ENCODE data around the gene POLRMT. TPM values are rescaled to one million over a fixed set of nuclear protein-coding genes. Genes with fewer than 3 reads are reported as not detected.
A peak's percentile ranks its signal among the peaks of the same experiment; 100 is the strongest.
"Not testable (repeated sequence)": the region's sequence is repeated elsewhere in the genome, so short reads cannot be mapped to it uniquely, and the experiment has no call there.

The POLRMT gene
- total and polyA plus RNA-seq, 5 donors: 36.1 to 46.4 (median 44.8) TPM

GRCh38 chr19:605061-605971, 28.0 kb downstream of the POLRMT start:
- H3K9me3 ChIP-seq (ENCODE audit: control insufficient read depth, low read length); ATAC-seq; H3K27me3 ChIP-seq (ENCODE audit: control insufficient read depth, insufficient read depth); H3K27ac ChIP-seq (ENCODE audit: low read length); DNase-seq; H3K4me3 ChIP-seq (ENCODE audit: low read length); intact Hi-C loops (cut with DNase I); H3K4me1 ChIP-seq (ENCODE audit: control insufficient read depth, insufficient read depth, low read length): not testable (repeated sequence)
- WGBS: 88% methylated on average over 32 of the region's 34 CpGs

DNA sequence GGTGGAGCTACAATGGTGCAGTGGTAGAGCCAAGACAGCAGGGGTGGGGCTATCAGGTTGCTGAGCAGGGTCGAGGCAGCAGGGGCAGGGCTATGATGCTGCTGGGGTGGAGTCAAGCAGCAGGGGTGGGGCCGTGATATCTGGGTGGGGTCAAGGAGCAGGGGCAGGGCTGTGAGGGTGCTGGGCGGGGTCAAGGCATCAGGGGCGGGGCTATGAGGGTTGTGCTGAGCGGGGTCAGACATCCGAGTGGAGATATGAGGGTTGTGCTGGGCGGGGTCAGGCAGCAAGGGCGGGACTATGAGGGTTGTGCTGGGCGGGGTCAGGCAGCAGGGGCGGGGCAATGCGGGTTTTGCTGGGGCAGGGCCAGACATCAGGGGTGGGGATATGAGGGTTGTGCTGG, 29.0 kb downstream of the POLRMT start:
- DNase-seq: no peak
- intact Hi-C loops (cut with DNase I): no loop called here
- Histone ChIP-seq H3K9me3 (ENCODE audit: control insufficient read depth, low read length) (no peaks in the 10 kb centered on the region), H3K4me3 (ENCODE audit: low read length) (no peak overlapping the region), H3K27me3 (ENCODE audit: control insufficient read depth, insufficient read depth) (no peaks in the 10 kb centered on the region), H3K4me1 (ENCODE audit: control insufficient read depth, insufficient read depth, low read length) (no peaks in the 10 kb centered on the region), H3K27ac (ENCODE audit: low read length) (no peak overlapping the region)
- 88% methylated on average over 11 of the region's 11 CpGs for WGBS
- ATAC-seq: no peak

DNA sequence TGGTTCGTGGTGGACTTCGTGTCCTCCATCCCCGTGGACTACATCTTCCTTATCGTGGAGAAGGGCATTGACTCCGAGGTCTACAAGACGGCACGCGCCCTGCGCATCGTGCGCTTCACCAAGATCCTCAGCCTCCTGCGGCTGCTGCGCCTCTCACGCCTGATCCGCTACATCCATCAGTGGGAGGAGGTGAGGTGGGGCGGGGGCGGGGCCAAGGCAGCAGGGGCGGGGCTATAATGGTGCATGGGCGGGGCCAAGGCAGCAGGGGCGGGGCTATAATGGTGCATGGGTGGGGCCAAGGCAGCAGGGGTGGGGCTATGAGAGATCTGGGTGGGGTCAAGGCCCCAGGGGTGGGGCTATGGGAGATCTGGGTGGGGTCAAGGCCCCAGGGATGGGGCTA, 29.6 kb downstream of the POLRMT start:
- DNase-seq; H3K27me3 ChIP-seq (ENCODE audit: control insufficient read depth, insufficient read depth); H3K4me1 ChIP-seq (ENCODE audit: control insufficient read depth, insufficient read depth, low read length); intact Hi-C loops (cut with DNase I); ATAC-seq; H3K9me3 ChIP-seq (ENCODE audit: control insufficient read depth, low read length); H3K4me3 ChIP-seq (ENCODE audit: low read length); H3K27ac ChIP-seq (ENCODE audit: low read length): not testable (repeated sequence)
- WGBS: 95% methylated on average over 20 of the region's 20 CpGs

DNA sequence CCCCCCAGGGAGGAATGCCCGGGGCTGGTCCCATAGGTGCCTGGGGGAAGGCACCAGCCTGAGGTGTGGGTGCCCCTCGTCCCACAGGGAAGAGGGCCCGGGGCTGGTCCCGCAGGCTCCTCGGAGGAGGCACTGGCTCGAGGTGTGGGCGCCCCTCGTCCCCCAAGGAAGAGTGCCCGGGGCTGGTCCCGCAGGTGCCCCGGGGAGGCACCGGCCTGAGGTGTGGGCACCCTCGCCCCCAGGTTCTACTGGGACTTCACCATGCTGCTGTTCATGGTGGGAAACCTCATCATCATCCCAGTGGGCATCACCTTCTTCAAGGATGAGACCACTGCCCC, 30.1 kb downstream of the POLRMT start:
- ATAC-seq; H3K27ac ChIP-seq (ENCODE audit: low read length); DNase-seq; H3K27me3 ChIP-seq (ENCODE audit: control insufficient read depth, insufficient read depth); H3K9me3 ChIP-seq (ENCODE audit: control insufficient read depth, low read length); H3K4me3 ChIP-seq (ENCODE audit: low read length); intact Hi-C loops (cut with DNase I); H3K4me1 ChIP-seq (ENCODE audit: control insufficient read depth, insufficient read depth, low read length): not testable (repeated sequence)
- 90% methylated on average over 13 of the region's 13 CpGs for WGBS

GRCh38 chr19:602391-603301, 30.7 kb downstream of the POLRMT start:
- ATAC-seq (peak; percentile 57 to 63), DNase-seq (no peak)
- H3K27me3 ChIP-seq (ENCODE audit: control insufficient read depth, insufficient read depth): no peaks in the 10 kb centered on the region
- H3K4me1 ChIP-seq (ENCODE audit: control insufficient read depth, insufficient read depth, low read length): no peaks in the 10 kb centered on the region
- intact Hi-C loops (cut with DNase I): no loop called here
- no peaks in the 10 kb centered on the region for H3K9me3 ChIP-seq (ENCODE audit: control insufficient read depth, low read length)
- H3K4me3 ChIP-seq (ENCODE audit: low read length): no peak overlapping the region
- no peak overlapping the region for H3K27ac ChIP-seq (ENCODE audit: low read length)
- WGBS: 78% methylated on average over 35 of the region's 35 CpGs

GRCh38 chr19:601790-602189, 31.5 kb downstream of the POLRMT start:
- no peaks in the 10 kb centered on the region for H3K27me3 ChIP-seq (ENCODE audit: control insufficient read depth, insufficient read depth)
- no peak overlapping the region for H3K27ac ChIP-seq (ENCODE audit: low read length)
- H3K4me3 ChIP-seq (ENCODE audit: low read length): no peak overlapping the region
- intact Hi-C loops (cut with DNase I): no loop called here
- no peak for DNase-seq
- H3K9me3 ChIP-seq (ENCODE audit: control insufficient read depth, low read length): no peaks in the 10 kb centered on the region
- WGBS: 76% methylated on average over 25 of the region's 25 CpGs
- peak in 1 of 2 donors; percentile 29 for ATAC-seq
- H3K4me1 ChIP-seq (ENCODE audit: control insufficient read depth, insufficient read depth, low read length): no peaks in the 10 kb centered on the region

DNA sequence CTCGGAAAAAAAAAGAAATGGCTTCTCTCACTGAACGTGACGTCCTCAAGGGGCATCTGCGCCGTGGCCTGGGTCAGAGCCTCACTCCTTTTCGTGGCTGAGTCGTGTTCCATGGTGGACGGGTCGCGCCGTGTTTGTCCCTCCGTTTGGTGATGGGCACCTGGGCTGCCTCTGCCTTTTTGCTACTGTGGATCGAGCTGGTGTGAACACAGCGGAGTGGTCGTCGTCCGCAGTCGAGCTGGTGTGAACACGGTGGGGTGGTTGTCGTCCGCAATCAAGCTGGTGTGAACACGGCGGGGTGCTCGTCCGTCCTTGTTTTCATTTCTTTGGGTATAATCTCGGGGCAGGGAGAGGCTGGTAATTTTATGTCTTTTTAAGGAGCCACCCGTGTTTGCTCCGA, 32.0 kb downstream of the POLRMT start:
- WGBS: 93% methylated on average over 28 of the region's 28 CpGs
- no peak overlapping the region for H3K4me3 ChIP-seq (ENCODE audit: low read length)
- intact Hi-C loops (cut with DNase I): no loop called here
- H3K4me1 ChIP-seq (ENCODE audit: control insufficient read depth, insufficient read depth, low read length): no peaks in the 10 kb centered on the region
- DNase-seq (no peak), ATAC-seq (no peak)
- no peaks in the 10 kb centered on the region for H3K9me3 ChIP-seq (ENCODE audit: control insufficient read depth, low read length)
- no peak overlapping the region for H3K27ac ChIP-seq (ENCODE audit: low read length)
- no peaks in the 10 kb centered on the region for H3K27me3 ChIP-seq (ENCODE audit: control insufficient read depth, insufficient read depth)

DNA sequence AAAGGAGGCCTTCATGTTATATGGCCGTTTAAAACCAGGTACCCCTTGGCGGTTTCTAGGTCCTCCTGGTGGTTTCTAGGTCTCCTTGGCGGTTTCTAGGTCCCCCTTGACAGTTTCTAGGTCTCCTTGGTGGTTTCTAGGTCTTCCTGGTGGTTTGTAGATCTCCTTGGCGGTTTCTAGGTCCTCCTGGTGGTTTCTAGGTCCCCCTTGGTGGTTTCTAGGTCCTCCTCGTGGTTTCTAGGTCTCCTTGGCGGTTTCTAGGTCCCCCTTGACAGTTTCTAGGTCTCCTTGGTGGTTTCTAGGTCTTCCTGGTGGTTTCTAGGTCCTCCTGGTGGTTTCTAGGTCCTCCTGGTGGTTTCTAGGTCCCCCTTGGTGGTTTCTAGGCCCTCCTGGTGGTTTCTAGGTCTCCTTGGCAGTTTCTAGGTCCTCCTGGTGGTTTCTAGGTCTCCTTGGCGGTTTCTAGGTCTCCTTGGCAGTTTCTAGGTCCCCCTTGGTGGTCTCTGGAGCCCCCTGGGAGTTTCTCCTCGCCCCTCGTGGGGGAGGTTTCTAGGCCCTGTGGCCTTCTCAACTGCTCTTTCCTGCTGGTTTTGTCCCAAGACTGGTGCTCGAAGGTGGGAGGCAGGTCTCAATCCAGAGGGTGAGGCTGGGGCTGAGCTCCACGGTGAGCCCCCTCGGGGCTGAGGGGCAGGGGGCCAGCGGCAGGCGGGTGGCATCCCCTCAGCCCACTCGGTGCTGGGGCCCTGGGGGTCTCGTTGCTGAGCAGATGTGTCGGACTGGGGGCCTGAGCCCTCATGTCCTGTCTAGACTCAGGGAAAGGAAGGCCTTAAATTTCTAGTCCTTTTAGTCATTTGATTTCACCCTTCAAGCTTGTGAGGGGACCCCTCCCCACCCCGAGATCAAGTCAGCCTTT, 35.7 kb downstream of the POLRMT start:
- intact Hi-C loops (cut with DNase I): no loop called here
- ATAC-seq: no peak

GRCh38 chr19:596263-596655, 37.1 kb downstream of the POLRMT start:
- intact Hi-C loops (cut with DNase I): no loop called here
- Histone ChIP-seq H3K9me3 (ENCODE audit: control insufficient read depth, low read length) (no peaks in the 10 kb centered on the region), H3K4me1 (ENCODE audit: control insufficient read depth, insufficient read depth, low read length) (no peaks in the 10 kb centered on the region), H3K27me3 (ENCODE audit: control insufficient read depth, insufficient read depth) (no peaks in the 10 kb centered on the region), H3K27ac (ENCODE audit: low read length) (no peak overlapping the region), H3K4me3 (ENCODE audit: low read length) (no peak overlapping the region)
- ATAC-seq: no peak
- 81% methylated on average over 16 of the region's 16 CpGs for WGBS
- DNase-seq: no peak

More for the DNA sequence above, 35.7 kb downstream of the POLRMT start:
- Histone ChIP-seq H3K27me3 (ENCODE audit: control insufficient read depth, insufficient read depth) (no peaks in the 10 kb centered on the region), H3K4me3 (ENCODE audit: low read length) (no peak overlapping the region), H3K27ac (ENCODE audit: low read length) (no peak overlapping the region), H3K4me1 (ENCODE audit: control insufficient read depth, insufficient read depth, low read length) (no peaks in the 10 kb centered on the region), H3K9me3 (ENCODE audit: control insufficient read depth, low read length) (no peaks in the 10 kb centered on the region)
- no peak for DNase-seq
- 80% methylated on average over 18 of the region's 18 CpGs for WGBS

DNA sequence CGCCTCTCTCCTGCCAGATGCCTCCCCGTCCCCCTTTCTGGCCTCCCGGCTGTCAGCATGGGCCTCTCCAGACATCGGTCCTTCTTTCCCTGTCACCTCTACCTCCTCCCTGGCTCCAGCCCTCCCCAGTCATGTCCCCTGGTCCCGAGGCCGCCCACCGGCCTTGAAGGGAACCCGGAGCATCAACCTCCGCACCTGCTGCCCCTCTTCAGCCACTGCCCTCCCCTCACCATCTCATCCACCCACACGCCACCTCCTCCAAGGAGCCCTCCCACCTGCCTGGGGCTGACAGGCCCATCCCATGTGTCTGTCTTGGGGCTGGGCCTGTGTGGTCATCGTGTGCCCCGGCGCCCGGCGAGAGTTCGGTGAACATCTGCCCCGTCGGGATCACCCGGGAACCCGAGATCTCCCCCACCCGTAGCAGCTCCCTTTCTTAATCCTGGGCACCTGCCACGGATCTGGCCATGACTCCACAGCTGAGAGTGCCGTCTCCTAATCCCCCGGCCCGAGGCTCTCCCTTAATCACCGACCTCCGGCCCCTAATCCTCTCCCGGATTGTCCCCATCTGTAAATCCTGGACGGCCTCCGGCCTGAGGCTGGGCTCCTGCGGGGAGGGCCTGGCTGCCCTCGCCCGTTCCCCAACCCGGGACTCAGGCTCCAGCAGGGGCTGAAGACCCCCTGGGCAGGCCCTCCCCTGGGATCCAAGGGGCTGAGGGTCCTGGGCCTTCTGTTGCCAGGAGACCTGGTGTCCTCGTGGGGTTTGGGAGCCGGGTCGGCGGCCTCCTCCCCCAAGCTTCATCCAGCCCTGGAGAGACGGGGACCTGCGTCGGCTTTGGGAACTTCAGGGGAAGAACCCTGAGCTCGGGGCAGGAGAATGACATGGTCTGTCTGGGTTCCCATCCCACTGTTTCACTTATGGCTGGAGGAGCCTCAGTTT, 37.7 kb downstream of the POLRMT start:
- 76% methylated on average over 42 of the region's 42 CpGs for WGBS
- intact Hi-C loops (cut with DNase I): no loop called here
- ATAC-seq: no peak

More for the DNA sequence above, 37.7 kb downstream of the POLRMT start:
- DNase-seq: no peak
- Histone ChIP-seq H3K27me3 (ENCODE audit: control insufficient read depth, insufficient read depth) (no peaks in the 10 kb centered on the region), H3K27ac (ENCODE audit: low read length) (no peak overlapping the region), H3K9me3 (ENCODE audit: control insufficient read depth, low read length) (no peaks in the 10 kb centered on the region), H3K4me3 (ENCODE audit: low read length) (no peak overlapping the region), H3K4me1 (ENCODE audit: control insufficient read depth, insufficient read depth, low read length) (no peaks in the 10 kb centered on the region)
